Endothelial cell of umbilical vein (primary cell): ENCODE data around the gene UVSSA.

ENCODE experiments used
- CTCF ChIP-seq, 2 donors: IDR thresholded peaks; 1 replicate in 1 of 2; 2 replicates in 1 of 2; pipeline ENCODE4 v1.5.1; 2011; ENCODE audit warnings: low read length in 2 of 2, mild to moderate bottlenecking in 2 of 2, moderate library complexity in 2 of 2, control low read depth in 1 of 2, inconsistent platforms in 1 of 2, low read depth in 1 of 2; ENCODE audit not compliant: insufficient read depth in 1 of 2; ENCODE audit errors: extremely low read depth in 1 of 2
- MAX ChIP-seq: IDR thresholded peaks from 2 replicates; pipeline ENCODE4 v1.6.1; 2011; ENCODE audit not compliant: insufficient read depth, insufficient read length
- POLR2A ChIP-seq: IDR thresholded peaks from 2 replicates; pipeline ENCODE4 v1.6.1; 2012; ENCODE audit warnings: low read depth, mild to moderate bottlenecking, control low read depth, low read length
- POLR2AphosphoS5 ChIP-seq: IDR thresholded peaks from 2 replicates; pipeline ENCODE4 v1.6.1; 2012; ENCODE audit warnings: low read depth, mild to moderate bottlenecking, control low read depth, low read length, moderate library complexity; ENCODE audit not compliant: insufficient read depth

GRCh38 chr4:1383728-1384591 is 37.0 kb downstream of the UVSSA start:
- no peak for TF ChIP-seq POLR2AphosphoS5
- TF ChIP-seq CTCF (IDR thresholded peaks at IDR 0.05; ENCODE audit: extremely low read depth in 1 of 2, insufficient read depth in 1 of 2, low read depth in 1 of 2, low read length in 2 of 2) = no peak
- TF ChIP-seq POLR2A = no peak
- no peak for TF ChIP-seq MAX
